HS-5 (cell line): Measurements from ENCODE around the gene TK1.
"Not testable (repeated sequence)": the region's sequence is repeated elsewhere in the genome, so short reads cannot be mapped to it uniquely, and the experiment has no call there.

Experiments used
- DNase-seq: peaks from one replicate; pipeline ENCODE4 v3.0.0-alpha.2; 2012; ENCODE audit warnings: low read depth

The TK1 gene

DNA sequence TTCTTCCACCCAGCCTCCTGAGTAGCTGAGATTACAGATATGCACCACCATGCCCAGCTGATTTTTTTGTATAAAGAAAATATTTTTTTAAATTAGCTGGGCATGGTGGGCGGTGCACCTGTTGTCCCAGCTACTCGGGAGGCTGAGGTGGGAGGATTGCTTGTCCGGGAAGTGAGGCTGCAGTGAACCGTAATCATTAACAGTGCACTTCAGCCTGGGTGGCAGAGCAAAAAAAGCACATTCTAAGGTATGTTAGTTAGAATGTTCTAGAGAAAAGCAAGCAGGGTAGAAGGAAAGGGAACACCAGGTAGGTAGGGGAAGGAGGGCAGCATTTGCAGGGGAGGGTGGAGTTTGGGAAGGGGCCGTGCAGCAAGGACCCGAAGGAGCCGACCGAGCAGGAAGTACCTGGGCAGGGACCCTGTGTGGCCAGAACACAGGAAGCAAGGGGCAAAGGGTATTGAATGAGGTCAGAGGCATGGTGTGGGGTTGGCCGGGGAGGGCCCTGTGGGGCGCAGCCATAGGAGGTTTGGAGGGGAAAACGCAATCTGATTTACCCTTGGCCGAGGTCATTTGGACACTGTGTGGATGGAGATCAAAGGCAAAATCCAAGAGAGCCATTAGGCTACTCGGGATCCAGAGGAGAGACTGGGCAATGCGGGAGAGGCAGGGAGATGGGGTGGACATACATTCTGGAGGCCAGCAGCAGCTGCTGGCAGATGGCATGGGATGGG, 38.4 kb downstream of the TK1 start:
- DNase-seq: no peak

DNA sequence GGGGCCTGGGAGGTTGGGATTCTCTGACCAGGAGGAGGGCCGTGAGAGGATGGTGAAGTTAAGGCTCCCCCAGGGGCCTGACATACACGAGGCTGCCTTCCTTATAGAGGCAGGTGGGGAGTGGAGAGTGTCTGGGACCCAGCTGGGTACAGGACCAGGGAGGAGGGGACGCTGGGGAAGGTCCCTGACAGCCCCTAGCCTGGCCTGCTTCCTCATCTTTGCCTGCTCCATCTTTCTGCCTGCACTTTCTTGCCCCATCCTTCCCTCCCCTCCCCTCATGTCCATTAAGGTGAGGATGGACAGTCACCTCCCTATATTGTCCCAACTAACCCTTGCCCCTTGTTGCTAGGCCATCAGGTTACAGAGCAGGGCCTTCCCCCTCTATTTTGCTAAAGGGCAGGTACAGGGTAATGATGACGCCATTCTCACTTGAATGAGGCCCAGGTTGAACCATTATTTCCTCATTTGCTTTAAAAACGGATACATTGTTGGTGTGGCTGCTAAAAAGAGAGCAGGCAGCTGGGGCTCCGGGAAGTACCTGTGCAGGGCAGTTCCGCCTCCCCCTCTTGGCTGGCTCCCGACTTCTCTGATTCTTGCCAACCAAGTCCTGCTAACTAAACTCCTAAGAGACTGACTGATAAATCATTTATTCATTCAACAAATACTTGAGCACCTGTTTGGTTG, 39.4 kb downstream of the TK1 start:
- DNase-seq: no peak

DNA sequence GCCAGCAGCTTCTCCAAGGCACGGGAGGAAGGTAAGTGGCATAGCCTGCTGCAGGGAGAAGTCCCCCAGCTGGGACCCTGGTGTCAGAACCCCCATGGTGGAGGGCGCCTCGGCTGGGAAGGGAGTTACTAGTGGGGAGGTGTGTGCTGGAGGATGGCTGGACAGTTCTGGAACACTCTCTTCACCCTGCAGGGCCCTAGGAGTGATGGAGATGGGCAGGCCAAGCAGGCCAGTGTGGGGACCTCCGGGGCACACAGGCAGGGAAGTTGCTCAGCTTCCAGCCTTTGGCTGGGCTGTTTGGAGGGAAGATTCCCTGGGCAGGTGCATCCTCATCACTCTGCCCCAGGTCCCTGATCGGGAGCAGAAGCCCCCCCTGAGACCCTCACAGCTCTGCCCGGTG, 40.0 kb downstream of the TK1 start:
- DNase-seq: no peak

DNA sequence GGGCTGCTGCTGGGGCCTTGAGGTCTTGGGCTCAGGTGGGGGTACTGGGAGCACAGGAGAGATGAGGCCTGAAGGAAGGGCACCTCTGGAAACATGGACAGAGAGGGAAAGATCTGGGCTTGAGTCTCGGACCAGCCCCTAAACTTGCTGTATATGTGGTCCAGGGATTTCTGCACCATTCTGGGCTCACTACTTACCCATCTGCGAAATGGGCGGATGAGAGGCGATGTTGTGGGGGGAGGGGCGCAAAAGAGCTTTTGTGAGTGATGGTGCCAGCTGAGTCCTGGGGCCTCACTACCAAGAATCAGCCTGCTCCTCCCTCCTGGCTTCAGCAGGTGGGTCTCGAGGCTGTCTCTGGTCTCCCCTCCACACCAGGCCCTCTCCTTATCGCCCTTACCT, 40.4 kb downstream of the TK1 start:
- no peak for DNase-seq

DNA sequence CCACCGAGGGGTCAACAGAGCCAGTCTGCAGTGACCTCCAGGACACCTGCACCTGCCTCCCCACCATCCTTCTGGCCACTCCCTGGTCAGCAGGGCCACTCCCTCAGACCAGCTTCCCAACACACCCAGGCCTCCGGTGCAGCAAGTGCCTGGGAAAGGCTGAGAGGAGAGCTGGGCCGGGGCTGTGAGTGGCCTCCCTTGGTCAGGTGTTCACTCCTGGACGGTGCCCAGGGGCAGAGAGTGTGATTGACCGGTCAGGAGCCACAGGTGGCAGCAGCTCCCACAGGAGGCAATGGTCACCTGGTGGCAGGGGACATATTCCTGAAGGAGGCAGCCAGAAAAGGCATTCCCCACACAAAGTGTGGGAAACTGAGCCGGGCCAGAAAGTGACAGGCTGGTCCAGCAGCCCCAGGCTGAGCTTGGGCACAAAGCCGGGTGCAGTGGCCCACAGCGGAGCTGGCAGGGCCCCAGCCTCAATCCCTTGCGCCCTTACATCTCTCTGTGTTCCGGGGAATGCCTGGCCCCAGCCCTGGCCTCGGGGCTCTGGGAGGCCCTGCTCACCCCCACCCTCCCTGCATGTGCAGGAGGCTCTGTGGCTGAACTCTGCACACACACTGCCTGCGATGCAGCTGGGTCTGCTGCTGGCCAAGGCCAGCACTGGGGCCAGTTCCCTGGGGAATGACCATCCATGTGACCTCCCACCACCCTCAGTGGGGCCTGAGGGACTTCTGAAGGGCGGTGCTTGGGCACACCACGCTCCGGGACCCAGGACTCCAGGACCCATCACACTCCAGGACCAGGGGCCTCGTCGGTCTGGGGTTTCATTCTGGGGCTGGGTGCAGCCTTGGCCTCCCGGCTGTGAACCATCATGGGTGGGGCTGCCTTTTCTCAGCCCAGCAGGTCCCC, 41.9 kb downstream of the TK1 start:
- no peak for DNase-seq

DNA sequence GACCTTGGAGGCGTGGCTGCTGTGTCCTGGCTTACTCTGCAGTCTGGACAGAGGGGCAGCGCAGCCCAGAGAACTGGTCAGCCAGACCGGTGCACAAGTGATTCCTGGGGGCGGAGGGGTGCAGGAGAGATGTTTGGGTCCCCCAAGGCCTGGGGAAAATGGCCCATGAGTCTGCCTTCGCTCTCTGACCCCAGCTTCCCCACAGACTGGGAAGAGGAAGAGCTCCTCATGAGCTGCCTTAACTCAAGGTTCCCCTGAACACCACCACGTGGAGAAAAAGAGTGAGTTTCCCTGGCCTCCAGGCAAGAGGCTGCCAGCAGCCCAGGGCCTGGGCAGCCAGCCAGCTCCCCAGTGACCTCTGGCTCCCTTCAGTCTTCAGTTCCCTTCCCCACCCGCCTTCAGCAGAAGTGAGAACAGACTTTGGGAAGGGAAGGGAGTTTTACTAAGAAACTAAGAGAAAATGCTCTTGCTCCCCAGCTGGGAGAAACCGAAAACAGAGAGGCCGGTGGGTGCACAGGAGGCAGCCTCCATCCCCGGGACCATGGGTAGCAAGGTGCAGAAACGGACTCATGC, 42.6 kb downstream of the TK1 start:
- DNase-seq: no peak

DNA sequence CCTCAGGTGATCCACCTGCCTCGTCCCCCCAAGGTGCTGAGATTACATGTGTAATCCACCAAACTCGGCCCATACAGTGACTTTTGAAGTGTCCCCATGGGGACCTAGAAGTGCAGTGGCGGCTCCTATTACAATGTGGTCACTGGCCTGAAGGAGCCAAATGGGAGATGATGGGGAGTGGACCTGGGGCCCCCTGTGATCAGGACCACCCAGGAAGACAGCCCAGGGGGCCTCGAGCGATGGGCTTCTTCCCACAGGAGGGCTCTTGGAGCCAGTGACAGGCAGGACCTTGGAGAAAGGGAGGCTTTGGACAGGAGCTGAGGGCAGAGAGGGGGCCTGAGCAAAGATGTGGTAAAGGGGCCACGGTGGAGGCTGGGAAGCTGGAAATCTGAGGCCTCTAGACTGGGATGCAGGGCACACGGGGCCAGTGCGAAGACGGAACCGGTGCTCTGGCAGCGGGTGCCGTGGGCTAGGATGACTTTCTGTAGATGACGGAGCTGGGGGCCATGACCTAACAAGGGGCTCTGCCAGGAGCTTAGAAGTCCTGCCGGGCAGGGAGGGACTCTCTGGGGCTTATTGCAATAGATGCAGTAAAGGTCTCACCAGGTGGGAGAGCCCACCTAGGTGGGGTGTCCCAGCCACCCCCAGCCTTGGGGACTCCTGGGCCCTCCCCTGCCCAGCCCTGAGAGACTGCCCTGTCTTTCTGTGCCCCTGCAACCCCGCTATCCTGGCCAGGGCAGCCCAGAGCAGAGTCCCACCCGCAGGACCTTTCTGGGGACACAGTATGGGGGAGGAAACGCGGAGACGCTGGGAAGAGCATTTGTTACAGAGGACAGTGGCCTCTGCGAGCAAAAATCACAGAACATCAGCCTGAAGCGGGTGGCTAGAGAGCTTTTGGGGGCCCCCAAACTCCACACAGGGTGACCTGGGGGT, 43.4 kb downstream of the TK1 start:
- DNase-seq: no peak

DNA sequence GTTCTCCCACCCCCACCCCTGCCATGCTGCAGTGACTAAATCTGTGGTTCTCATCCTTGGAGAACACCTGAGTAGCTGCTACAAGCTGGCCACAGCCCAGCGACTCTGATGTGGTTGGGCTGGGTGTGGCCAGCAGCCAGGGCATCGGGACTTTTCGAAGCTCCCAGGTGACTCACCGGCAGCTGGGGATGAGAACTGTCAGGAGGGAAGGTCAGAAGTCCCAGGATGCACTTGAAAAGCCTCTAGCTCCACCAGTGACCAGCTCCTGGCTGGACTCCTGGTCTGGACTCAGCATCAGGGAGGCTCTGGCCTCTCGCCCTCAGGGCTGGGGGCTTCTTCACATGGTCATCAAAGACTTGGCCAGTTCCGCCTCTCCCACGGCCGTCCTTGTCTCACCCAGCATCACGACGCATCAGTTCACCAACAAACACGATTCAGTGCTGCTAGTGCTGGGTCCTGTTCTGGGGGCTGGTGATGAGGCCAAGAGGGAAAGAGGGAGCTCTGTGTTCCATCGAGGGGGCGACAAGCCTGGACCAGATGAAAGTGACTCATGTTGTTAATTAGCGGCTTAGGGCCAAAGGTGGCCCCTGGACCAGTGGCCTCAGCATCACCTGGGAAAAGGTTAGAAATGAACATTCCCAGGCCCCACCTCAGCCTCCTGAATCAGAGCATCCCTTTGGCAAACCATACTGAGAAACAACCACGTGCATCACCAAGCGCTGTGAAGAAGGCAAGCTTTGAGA, 44.6 kb downstream of the TK1 start:
- DNase-seq: peak; percentile 51

DNA sequence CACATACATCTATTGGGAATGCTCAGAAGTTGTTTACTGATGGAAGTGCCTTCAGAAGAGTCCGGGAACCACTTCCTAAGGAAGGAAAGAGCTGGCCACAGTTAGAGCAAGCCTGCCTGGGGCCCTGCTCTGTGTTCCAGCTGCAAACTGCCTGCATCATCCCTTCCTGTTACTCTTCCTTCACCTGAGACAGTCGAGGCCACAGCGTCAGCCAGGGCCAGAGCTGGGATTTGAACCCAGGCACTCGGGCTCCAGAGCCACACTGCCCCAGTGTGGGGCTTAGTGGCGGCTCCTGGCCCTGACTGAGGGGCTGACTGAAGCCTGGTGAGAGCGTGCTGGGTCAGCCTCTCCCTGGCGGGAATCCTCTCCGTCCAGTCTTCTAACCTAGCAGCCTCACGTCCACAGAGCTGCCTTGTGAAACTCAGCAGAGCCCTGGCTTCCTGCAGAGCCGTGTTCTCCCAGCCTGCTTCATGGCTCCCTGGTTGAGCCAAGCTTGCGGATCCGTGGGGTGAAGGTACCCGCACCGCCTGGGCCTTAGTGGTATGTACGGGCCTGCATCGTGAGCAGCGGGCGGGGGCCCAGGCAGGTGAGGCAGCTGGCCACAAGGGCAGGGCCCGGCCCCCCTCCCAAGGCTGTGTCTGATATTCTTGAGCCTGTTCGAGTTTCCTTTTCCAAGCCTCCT, 45.3 kb downstream of the TK1 start:
- no peak for DNase-seq

DNA sequence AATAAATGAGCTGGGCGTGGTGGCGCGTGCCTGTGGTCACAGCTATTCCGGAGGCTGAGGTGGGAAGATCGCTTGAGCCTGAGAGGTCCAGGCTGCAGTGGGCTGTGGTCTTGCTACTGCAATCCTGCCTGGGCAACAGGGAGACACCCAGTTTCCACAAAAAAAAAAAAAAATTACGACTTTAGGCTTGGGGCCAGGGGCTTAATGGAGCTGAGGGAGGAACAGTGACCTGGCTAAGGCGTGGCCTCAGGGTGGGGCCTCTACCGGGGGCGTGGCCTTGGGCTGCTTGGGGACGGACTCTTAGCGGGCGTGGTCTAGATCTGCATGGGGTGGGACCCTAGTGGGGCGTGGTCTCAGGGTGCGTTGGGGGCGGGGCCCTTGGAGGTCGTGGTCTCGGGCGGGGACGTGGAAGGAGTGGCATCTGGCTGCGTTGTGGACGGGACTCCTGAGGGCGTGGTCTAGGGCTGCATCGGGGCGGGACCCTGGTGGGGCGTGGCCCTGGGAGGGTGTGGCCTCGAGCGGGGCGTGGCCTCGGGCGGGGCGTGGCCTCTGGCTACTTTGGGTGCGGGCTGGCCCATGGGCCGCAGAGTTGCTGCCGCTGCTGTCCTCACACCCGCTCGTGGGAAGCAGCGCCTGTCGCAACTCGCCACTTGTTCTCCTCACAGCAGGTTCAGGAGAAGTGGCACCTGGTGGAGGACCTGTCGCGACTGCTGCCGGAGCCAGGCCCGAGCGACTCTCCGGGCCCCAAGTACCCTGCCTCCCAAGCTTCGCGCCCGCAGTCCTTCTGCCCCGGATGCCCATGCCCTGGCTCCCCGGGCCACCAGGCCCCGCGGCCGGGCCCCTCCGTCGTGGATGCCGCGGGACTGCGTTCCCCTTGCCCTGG, 46.4 kb downstream of the TK1 start:
- DNase-seq: peak; percentile 18

DNA sequence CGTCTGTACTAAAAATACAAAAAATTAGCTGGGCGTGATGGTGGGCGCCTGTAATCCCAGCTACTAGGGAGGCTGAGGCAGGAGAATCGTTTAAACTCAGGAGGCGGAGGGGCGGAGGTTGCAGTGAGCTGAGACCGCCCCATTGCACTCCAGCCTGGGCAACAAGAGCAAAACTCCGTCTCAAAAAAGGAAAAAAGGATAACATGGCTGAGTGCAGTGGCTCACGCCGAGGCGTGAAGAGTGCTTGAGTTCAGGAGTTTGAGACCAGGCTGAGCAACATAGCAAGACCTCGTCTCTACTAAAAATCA, 47.0 kb downstream of the TK1 start:
- not testable (repeated sequence) for DNase-seq

DNA sequence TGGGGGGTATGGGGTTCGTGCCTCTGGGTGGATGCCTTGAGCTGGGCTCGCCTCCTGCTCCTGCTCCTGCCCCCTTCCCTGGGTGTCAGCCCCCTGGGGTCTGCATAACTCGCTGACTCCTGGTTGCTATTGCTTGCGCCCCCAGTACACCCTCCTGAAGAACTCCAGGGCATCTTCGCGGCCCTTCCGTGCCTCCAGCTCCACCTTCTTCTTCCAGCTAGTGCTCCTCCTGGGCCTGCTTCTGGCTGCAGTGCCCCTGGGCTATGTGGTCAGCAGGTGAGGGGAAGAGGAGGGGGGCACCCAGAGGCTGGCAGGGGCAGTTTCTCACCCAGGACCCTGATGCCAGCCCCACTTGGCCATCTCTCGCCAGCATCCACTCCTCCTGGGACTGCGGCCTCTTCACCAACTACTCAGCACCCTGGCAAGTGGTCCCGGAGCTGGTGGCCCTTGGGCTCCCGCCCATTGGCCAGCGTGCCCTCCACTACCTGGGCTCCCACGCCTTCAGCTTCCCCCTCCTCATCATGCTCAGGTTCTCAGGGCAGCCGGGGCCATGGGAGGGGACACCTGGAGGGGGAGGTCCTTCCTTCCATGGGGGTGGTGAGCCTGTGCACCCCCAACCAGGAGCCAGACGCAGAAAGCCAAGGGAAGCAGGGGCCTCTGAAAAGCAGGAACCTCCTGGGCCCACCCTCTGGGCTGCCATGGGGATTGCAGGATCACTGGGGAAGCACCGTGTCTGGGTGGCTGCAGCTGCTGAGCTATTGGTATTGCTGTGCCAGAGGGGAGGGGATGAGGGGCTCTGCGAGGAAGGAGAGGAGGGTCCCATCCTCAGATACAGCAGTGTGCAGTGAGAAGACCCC, 48.4 kb downstream of the TK1 start:
- DNase-seq: no peak

DNA sequence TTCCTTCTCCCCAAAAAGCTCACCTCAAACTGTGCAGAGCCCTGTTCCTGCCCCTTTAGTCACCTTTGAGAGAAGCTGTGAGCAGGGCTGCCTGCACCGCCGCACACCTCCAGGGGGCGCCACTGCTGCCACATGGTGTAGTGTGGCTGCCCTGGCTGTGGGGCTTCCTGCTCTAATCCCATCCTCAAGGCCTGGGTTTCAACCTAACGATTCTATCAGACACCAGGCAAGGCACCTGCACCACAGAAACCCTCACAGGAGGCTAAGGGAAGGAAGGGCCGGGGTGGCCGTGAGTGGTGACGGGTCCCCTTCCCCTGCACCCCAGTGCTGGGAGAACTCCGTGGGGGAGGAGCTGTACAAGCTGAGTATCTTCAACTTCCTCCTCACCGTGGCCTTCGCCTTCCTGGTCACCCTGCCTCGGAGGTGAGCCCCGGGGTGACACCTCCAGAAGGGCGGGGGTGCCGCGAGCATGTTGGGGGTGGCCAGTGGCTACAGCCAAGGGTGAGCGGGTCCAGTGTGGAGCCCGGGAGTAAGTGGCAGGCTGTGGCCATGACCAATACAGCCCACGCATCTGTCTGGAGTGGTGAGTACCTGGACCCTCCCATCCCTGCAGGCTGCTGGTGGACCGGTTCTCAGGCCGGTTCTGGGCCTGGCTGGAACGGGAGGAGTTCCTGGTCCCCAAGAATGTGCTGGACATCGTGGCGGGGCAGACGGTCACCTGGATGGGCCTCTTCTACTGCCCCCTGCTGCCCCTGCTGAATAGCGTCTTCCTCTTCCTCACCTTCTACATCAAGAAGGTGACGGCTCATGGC, 49.3 kb downstream of the TK1 start:
- DNase-seq: no peak

DNA sequence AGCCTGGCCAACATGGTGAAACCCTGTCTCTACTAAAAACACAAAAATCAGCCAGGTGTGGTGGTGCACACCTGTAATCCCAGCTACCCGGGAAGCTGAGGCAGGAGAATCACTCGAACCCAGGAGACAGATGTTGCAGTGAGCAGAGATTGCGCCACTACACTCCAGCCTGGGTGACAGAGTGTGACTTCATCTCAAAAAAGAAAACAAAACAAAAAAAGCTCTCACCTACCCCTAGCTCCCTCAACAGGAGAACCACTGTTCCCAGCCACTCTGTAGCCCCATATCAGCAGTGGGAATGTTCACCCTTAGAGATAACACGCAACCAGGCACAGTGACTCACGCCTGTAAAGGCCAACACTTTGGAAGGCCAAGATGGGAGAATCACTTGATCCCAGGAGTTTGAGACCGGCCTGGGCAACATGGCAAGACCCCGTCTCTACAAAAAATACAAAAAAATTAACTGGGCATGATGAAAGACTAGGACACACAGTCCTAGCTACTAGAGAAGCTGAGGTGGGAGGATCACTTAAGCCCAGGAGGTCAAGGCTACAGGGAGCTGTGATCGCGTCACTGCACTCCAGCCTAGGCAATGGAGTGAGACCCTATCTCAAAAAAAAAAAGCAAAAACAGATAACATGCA, 50.9 kb downstream of the TK1 start:
- DNase-seq: no peak

DNA sequence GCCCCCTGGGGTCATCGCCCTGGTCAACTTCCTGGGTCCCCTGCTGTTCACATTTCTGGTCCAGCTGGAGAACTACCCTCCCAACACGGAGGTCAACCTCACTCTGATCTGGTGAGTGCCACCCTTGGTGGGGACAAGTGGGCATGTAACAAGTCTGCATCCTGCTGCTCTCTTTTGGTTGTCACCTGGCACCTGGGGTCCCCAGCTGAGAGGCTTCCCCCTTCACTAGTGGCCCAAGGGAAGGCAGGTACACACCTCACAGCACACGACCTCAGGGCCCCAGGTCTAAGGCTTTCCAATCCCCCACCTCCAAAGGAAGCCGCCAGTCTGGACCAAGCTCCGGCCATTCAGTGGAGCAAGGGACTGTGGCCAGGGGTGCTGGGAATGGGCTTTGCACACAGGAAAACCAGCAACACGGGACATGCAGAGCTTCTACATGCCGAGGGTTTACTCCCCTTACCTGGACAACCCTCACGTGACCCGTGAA, 51.9 kb downstream of the TK1 start:
- DNase-seq: no peak

DNA sequence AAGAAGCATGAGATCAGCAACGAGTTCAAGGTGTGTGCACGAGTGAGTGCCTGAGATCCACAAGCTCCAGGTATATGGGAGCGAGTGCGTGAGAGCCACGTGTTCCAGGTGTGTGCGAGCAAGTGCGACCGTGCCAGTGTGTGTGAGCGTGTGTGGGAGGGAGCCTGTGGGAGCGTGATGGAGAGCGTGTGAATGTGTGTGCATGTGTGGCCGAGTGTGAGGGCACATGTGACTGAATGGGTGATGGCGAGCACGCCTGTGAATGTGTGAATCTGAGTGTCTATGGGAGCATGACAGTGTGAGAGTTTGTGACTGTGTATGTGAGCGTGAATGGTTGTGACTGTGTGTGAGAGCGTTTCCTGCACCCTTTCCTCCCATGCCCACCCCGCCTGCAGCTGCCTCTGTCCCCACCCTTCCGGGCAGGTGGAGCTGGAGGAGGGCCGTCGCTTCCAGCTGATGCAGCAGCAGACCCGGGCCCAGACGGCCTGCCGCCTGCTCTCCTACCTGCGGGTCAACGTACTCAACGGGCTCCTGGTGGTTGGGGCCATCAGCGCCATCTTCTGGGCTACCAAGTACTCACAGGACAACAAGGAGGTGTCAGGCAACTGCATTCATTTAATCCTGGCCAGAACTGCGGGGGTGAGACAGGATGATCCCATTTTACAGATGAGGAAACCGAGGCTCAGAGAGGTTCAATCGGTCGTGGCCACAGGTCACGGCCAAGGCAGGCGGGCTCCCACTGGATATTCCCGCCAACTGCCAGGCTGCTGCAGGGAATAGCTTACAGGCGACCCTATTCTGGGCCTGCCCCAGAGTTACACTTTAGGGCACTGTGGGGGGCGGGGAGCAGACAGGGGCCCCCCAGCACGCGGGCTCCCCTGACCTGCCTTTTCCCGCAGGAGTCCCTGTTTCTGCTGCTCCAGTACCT, 52.6 kb downstream of the TK1 start:
- no peak for DNase-seq
